ENCODE results near the gene IL17C. TPM values are rescaled to one million over a fixed set of nuclear protein-coding genes. Genes with fewer than 3 reads are reported as not detected.
A peak's percentile ranks its signal among the peaks of the same experiment; 100 is the strongest.

Gene IL17C
- total RNA-seq, 1 experiment from 2014 or later, result not detected

- DNase-seq (ENCODE audit: low read depth), result no peak
Observed at GRCh38 chr16:88645455-88645854, 7.1 kb downstream of the IL17C start.

- DNase-seq (ENCODE audit: low read depth), result no peak
Observed at GRCh38 chr16:88645941-88646340, 7.6 kb downstream of the IL17C start.

GRCh38 chr16:88646345-88647034 is 8.1 kb downstream of the IL17C start:
- no peak for DNase-seq (ENCODE audit: low read depth)

GRCh38 chr16:88647178-88648070 is 9.1 kb downstream of the IL17C start:
- no peak for DNase-seq (ENCODE audit: low read depth)

GRCh38 chr16:88649195-88649923 is 11.0 kb downstream of the IL17C start:
- DNase-seq (ENCODE audit: low read depth), result no peak

- no peak for DNase-seq (ENCODE audit: low read depth)
Observed at GRCh38 chr16:88649924-88650748, 11.8 kb downstream of the IL17C start.

GRCh38 chr16:88650749-88651275 is 12.4 kb downstream of the IL17C start, which contains the start of gene CYBA:
CYBA (minus strand) TSS chr16:88651053; CDS start chr16:88651013, 40 bp downstream.
- peak; percentile 84 for DNase-seq (ENCODE audit: low read depth)

GRCh38 chr16:88651276-88651988 is 13.1 kb downstream of the IL17C start:
- peak; percentile 90 for DNase-seq (ENCODE audit: low read depth)

GRCh38 chr16:88651989-88652761 is 13.8 kb downstream of the IL17C start:
- DNase-seq (ENCODE audit: low read depth), result no peak

GRCh38 chr16:88652762-88653063 is 14.3 kb downstream of the IL17C start:
- DNase-seq (ENCODE audit: low read depth), result no peak

- no peak for DNase-seq (ENCODE audit: low read depth)
Observed at GRCh38 chr16:88653101-88653500, 14.7 kb downstream of the IL17C start.

GRCh38 chr16:88653596-88654362 is 15.4 kb downstream of the IL17C start:
- DNase-seq (ENCODE audit: low read depth), result no peak

- DNase-seq (ENCODE audit: low read depth), result no peak
Observed at GRCh38 chr16:88654363-88655052, 16.1 kb downstream of the IL17C start.

GRCh38 chr16:88655053-88655732 is 16.8 kb downstream of the IL17C start:
- no peak for DNase-seq (ENCODE audit: low read depth)

- no peak for DNase-seq (ENCODE audit: low read depth)
Observed at GRCh38 chr16:88655733-88656281, 17.4 kb downstream of the IL17C start.

- no peak for DNase-seq (ENCODE audit: low read depth)
Observed at GRCh38 chr16:88656291-88656980, 18.1 kb downstream of the IL17C start.

- no peak for DNase-seq (ENCODE audit: low read depth)
Observed at GRCh38 chr16:88657371-88657770, 19.0 kb downstream of the IL17C start.

All from Daoy (cell line).